Activated T-cell treated with anti-CD3 and anti-CD28 coated beads, Interleukin-2, amount 50 U/mL, for 4 hours (primary cell): ENCODE measurements around the gene CENPA. TPM values are rescaled to one million over a fixed set of nuclear protein-coding genes. Genes with fewer than 3 reads are reported as not detected.
"Not testable (repeated sequence)": the region's sequence is repeated elsewhere in the genome, so short reads cannot be mapped to it uniquely, and the experiment has no call there.

ENCODE experiments used
- ATAC-seq, 2 donors: fragments of 200-7000 bp; cut with Tn5 transposase; one replicate each; pipeline ENCODE4 v1.10.0; 2021
- DNase-seq: peaks from one replicate; pipeline ENCODE4 v3.0.0-alpha.2; 2020
- H3K27me3 Mint-ChIP-seq: one replicate; pipeline ENCODE4 v1.8.0; 2021; ENCODE audit warnings: low read depth, mixed read lengths
- H3K36me3 Mint-ChIP-seq: one replicate; pipeline ENCODE4 v1.8.0; 2022; ENCODE audit warnings: mixed read lengths; ENCODE audit not compliant: insufficient read depth
- H3K4me1 Mint-ChIP-seq: one replicate; pipeline ENCODE4 v1.8.0; 2021; ENCODE audit warnings: low read depth, mixed read lengths
- H3K4me3 Mint-ChIP-seq: one replicate; pipeline ENCODE4 v1.8.0; 2021; ENCODE audit warnings: mild to moderate bottlenecking, moderate library complexity, mixed read lengths
- H3K9me3 Mint-ChIP-seq: one replicate; pipeline ENCODE4 v1.8.0; 2021; ENCODE audit warnings: mixed read lengths
- total RNA-seq, 3 donors: library from RNA; stranded (reverse); gene quantifications; one replicate each; pipeline ENCODE4 v1.2.1, GENCODE V29; 2021

The CENPA gene
- total RNA-seq, 3 donors from 2014 or later, result 0.82 to 1.8 (median 0.82) TPM

DNA sequence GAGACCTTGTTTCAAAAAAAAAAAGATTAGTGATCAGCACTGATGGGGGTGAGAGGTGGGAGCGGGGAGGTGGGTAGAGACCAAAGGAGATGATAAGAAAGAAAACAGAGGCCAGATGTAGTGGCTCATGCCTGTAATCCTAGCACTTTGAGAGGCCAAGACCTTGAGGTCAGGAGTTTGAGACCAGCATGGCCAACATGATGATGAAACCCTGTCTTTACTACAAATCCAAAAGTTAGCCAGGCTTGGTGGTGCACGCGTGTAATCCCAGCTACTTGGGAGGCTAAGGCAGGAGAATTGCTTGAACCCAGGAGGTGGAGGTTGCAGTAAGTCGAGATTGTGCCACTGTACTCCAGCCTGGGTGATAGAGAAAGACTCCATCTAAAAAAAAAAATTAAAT, 31.3 kb upstream of the CENPA start:
- Mint-ChIP-seq H3K4me3 (no peak overlapping the region), H3K36me3 (no peaks in the 10 kb centered on the region), H3K27me3 (no peaks in the 10 kb centered on the region), H3K4me1 (no peaks in the 10 kb centered on the region), H3K9me3 (no peaks in the 10 kb centered on the region)
- DNase-seq, result no peak
- ATAC-seq, result no peak

DNA sequence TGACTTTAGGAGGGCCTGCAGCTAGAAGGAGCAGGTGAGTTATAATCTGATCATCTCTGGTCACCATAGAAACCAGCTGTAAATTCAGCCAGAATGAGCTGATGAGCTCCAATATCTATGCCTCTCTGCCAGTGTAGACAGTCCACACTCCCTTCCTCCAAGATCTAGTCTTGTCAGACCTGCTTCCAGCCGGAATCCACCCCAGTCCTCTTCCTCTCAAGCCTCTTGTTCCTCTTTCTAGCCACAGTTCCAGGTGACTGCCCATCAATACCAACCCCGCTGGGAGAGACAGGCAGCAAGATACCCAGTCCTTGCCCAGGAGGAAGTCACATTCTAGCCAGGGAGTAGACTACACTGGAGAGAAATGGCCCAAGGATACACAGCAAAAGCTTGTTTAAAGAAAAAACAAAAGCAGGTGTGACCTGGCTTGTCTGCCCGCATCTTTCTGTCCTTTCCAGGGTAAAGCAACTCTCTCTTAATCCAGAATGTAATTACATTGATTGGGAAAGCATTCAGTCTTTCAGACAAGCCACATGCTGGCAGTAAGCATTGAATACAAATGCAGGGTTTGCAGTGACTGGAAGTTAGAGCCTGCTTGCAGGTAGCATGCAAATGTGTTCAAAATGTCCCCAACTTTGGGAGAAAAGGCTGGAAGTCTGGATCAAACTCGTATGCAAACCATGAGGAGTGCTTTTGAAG, 30.7 kb upstream of the CENPA start:
- ATAC-seq, result no peak
- Mint-ChIP-seq H3K9me3 (no peaks in the 10 kb centered on the region), H3K4me1 (no peaks in the 10 kb centered on the region), H3K27me3 (no peaks in the 10 kb centered on the region), H3K4me3 (no peak overlapping the region), H3K36me3 (no peaks in the 10 kb centered on the region)
- no peak for DNase-seq

DNA sequence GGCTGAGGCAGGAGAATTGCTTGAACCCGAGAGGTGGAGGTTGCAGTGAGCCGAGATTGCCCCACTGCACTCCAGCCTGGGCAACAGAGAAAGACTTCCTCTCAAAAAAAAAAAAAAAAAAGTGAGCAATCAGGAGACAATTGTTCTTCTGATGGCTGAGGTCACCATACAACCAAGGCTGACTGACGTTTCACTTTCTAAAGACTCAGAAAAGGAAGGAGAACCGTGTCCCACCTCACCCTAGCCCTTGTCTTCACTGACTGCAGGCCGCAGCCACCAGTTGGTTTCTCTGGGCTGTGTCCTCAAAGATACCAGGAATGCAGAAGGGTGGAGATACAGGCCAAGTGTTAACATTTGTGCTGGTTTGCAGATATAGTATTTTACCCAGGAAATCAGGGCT, 29.5 kb upstream of the CENPA start:
- no peaks in the 10 kb centered on the region for H3K9me3 Mint-ChIP-seq
- ATAC-seq (no peak), DNase-seq (no peak)
- no peak overlapping the region for H3K4me3 Mint-ChIP-seq
- no peaks in the 10 kb centered on the region for H3K27me3 Mint-ChIP-seq
- H3K4me1 Mint-ChIP-seq, result no peaks in the 10 kb centered on the region
- H3K36me3 Mint-ChIP-seq, result no peaks in the 10 kb centered on the region

DNA sequence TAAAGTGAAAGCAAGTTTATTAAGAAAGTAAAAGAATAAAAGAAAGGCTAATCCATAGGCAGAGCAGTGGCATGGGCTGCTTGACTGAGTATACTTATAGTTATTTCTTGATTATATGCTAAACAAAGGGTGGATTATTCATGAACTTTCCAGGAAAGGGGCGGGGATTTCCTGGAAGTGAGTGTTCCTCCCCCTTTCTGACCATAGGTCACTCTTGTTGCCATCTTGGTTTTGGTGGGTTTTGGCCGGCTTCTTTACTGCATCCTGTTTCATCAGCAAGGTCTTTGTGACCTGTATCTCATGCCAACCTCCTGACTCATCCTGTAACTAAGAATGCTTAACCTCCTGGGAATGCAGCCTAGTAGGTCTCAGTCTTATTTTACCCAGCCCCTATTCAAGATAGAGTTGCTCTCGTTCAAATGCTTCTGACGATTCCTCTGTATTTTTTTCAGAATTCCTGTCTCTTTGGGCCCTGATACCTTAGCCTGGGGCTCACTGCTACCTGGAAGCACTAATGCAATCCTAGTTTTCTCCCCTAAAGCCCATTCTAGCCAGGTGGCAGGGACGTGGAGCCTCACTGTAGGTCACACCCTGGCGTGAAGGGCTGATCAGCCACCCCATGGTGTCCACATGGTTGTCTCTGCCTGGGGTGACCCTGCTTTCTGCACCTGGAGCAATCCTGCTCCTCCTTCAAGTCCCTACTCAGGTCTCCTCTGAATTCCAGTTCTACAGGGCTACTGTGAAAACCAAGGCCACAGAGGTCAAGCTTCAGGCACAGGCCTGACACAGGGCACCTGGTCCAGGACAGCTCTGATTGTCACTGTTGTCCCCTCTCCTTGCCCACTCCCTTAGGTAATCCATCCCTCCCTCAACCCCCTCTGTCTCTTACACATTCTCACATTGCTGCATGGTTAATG, 27.7 kb upstream of the CENPA start:
- no peaks in the 10 kb centered on the region for H3K27me3 Mint-ChIP-seq
- H3K4me3 Mint-ChIP-seq, result no peak overlapping the region
- no peak for ATAC-seq
- no peaks in the 10 kb centered on the region for H3K9me3 Mint-ChIP-seq
- no peaks in the 10 kb centered on the region for H3K4me1 Mint-ChIP-seq
- DNase-seq, result no peak
- H3K36me3 Mint-ChIP-seq, result no peaks in the 10 kb centered on the region

DNA sequence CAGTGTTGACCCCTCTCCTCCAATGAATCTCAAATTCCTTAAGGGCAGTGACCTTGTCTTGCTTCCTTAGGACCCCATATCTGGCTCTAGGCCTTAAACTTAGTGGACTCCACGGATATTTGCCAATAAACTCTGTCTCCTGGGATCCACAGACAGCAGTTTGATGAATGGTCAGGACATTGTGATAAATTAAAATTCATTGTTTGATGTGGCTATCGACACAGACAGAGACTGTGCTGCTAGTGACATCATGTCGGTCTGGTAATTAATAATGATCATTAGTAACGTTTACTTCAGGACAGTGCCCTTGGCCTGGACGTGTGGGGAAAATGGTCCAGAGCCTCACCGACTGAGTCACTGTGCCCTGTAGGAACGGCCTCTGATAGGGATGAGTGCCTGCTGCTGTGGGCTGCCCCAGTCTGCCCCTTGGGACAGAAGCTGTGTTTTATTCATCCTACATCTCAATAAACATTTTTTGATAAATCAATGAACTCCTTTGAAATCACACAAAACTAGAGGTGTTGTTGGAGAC, 27.0 kb upstream of the CENPA start:
- DNase-seq (no peak), ATAC-seq (no peak)
- Mint-ChIP-seq H3K4me3 (no peak overlapping the region), H3K36me3 (no peaks in the 10 kb centered on the region), H3K4me1 (no peaks in the 10 kb centered on the region), H3K9me3 (no peaks in the 10 kb centered on the region), H3K27me3 (no peaks in the 10 kb centered on the region)

DNA sequence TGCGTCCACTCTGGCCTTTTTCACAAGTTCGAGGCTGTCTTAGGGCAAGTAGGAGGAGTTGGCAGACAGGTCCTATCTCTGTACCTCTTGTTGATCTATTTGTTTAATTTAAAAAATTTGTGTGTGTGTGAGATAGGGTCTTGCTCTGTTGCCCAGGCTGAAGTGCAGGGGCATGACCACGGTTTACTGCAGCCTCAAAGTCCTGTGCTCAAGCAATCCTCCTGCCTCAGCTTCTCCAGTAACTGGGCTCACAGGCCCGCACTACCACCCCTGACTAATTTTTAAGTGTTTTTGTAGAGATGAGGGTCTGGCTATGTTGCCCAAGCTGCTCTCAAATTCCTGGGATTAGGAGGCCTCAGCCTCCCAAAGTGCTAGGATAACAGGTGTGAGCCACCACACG, 26.0 kb upstream of the CENPA start:
- Mint-ChIP-seq H3K9me3 (no peaks in the 10 kb centered on the region), H3K36me3 (no peaks in the 10 kb centered on the region), H3K27me3 (no peaks in the 10 kb centered on the region), H3K4me1 (peaks cover 2% of the 10 kb centered on the region), H3K4me3 (no peak overlapping the region)
- ATAC-seq (no peak), DNase-seq (no peak)

DNA sequence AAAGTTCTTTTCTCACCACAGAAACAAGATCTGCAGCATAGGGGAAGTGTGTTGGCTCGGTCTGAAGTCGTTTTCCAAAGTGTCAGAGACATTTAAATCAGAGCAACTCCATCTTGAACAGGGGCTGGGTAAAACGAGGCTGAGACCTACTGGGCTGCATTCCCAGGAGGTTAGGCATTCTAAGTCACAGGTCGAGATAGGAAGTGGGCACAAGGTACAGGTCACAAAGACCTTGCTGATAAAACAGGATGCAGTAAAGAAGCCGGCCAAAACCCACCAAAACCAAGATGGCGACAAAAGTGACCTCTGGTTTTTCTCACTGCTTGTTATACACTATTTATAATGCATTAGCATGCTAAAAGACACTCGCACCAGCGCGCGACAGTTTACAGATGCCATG, 24.9 kb upstream of the CENPA start:
- not testable (repeated sequence) for DNase-seq, ATAC-seq, H3K27me3 Mint-ChIP-seq, H3K4me3 Mint-ChIP-seq, H3K9me3 Mint-ChIP-seq, H3K36me3 Mint-ChIP-seq
- peaks cover 14% of the 10 kb centered on the region for H3K4me1 Mint-ChIP-seq

DNA sequence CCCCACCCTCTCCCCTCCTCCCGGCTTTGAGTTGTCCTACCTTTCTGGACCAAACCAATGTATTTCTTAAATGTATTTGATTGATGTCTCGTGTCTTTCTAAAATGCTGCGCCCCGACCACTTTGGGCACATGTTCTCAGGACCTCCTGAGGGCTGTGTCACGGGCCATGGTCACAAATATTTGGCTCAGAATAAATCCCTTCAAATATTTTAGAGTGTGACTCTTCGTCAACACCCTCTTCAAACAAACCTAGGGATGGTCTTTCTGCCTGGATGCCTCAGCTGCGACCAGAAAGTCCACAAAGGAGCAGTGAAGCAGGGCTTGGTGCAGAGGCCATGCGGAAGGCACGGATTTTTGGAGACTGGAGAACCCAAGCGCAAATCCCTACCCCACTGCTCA, 22.8 kb upstream of the CENPA start:
- peak overlapping the region; percentile 93 for H3K4me3 Mint-ChIP-seq
- peaks cover 1% of the 10 kb centered on the region for H3K36me3 Mint-ChIP-seq
- DNase-seq (no peak), ATAC-seq (no peak)
- no peaks in the 10 kb centered on the region for H3K27me3 Mint-ChIP-seq
- no peaks in the 10 kb centered on the region for H3K9me3 Mint-ChIP-seq
- peaks cover 23% of the 10 kb centered on the region for H3K4me1 Mint-ChIP-seq

DNA sequence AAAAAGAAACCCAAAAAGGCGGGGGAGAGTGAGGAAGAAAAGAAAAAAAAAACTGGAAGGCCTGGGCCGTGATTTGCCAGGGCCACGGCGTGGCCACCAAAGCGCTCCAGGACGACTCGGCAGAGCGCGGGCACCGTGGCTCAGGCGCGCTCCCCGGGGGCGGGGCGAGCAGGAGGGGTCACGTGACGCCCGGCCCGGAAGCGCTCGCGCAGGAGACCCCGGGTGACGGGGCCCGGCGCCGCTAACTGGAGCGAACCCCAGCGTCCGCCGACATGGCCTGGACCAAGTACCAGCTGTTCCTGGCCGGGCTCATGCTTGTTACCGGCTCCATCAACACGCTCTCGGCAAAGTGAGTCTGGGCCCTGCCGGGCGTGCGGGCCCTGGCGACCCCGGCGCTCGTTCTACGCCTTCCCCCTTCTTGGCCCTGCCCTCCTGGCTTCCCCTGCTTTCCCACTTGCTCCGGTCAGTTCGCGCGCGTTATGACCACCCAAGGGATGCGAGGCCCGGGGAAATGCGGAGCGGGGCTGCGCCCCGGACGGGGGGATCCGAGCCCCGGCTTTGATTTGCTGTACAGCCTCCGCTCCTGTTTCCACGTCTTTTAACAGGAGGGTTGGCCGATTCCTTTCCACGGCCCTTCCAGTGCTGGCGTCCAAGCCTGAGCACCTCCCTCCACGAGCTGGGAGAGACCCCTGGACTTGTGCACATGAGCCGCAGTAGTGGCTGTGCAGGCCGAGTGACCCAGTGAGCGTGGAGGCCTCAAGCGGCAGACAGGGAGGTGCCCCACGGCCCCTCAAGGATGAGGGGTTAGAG, 21.6 kb upstream of the CENPA start, which contains the start of gene SLC35F6:
SLC35F6 (plus strand) TSS at position 207 of the 810 bp plus-strand sequence; CDS start at position 273, 66 bp downstream.
- Mint-ChIP-seq H3K4me3 (peak within 1 kb of the TSS; percentile 93), H3K4me1 (peaks cover 30% of the 10 kb centered on the region), H3K36me3 (peaks cover 1% of the 10 kb centered on the region), H3K27me3 (no peaks in the 10 kb centered on the region), H3K9me3 (no peaks in the 10 kb centered on the region)
- DNase-seq, result peak; percentile 79
- ATAC-seq, result peak; percentile 96 to 97

DNA sequence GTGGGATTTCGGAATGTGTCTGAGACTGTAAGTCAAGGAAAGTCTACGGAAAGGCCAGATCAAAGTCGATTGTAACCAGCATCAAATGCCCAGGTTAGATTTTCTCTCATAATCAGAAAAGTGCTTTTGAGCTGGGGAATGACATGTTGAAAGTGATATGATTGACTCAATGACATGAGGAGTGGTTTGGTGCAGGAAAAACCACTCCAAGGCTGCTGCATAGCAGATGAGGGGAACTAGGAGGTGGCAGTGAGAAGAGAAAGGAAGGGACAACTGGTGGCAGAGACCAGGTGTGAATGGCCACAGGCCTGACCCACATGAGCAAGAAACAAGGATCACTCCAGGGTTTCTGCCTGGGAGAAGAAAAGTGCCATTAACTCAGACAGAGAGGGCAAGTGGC, 20.9 kb upstream of the CENPA start:
- H3K9me3 Mint-ChIP-seq, result no peaks in the 10 kb centered on the region
- peak overlapping the region; percentile 93 for H3K4me3 Mint-ChIP-seq
- H3K27me3 Mint-ChIP-seq, result no peaks in the 10 kb centered on the region
- peaks cover 1% of the 10 kb centered on the region for H3K36me3 Mint-ChIP-seq
- no peak for DNase-seq
- no peak for ATAC-seq
- H3K4me1 Mint-ChIP-seq, result peaks cover 34% of the 10 kb centered on the region

DNA sequence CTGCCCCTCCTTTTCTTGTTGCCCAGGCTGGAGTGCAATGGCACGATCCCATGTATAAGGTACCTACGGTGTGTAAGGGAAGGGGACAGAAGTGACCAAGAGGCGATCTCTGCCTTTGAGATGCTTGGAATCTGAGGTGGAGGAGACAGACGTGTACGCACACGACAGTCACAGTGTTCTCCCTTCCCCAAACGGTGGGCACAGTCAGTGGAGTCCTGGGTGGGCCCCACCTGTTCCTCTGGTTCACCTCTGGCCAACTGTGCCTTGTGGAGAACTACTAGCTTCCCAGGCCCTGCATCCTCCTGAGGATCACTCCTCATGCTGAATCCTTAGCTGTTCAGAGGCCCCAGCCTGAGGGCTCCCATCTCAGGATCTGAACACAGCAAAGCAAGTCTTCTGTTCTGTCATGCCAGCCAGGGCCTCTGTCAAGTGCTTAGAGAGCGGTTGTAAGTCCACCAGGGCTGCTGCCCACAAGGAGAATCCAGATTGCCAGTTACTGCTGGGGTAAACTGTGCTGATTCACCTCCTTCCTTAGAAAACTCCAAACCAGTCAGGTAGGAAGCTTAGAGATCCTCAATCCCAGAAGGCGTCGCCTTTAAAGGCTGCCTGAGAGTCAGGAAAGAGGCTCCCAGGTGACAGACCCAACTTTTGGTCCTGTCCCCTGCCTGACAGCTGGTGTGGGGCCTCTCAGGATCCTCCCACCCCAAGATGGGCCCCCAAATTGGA, 20.2 kb upstream of the CENPA start:
- peak overlapping the region; percentile 93 for H3K4me3 Mint-ChIP-seq
- DNase-seq (no peak), ATAC-seq (no peak)
- peaks cover 1% of the 10 kb centered on the region for H3K36me3 Mint-ChIP-seq
- H3K9me3 Mint-ChIP-seq, result no peaks in the 10 kb centered on the region
- peaks cover 35% of the 10 kb centered on the region for H3K4me1 Mint-ChIP-seq
- H3K27me3 Mint-ChIP-seq, result no peaks in the 10 kb centered on the region

DNA sequence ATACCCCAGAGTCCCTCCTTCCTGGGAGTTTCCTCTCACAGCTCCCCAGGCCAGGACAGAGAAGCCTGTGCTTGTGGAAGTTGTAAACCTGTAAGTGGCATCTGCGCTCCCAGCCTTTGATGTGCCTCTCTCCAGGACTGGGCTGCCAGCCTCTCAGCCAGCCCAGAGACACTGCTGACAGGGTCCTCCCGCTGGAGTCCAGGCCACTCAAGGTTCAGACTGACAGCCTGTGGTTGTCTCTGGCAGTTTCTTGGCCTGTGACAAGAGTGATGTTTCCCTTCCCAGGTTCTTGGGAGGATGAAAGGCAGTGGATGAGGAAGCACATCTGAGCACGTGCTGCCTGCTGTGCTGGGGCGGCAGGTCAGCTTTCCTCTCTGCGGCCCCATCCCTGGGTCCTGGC, 18.7 kb upstream of the CENPA start:
- Mint-ChIP-seq H3K4me1 (peaks cover 47% of the 10 kb centered on the region), H3K27me3 (no peaks in the 10 kb centered on the region), H3K36me3 (peaks cover 3% of the 10 kb centered on the region), H3K9me3 (no peaks in the 10 kb centered on the region), H3K4me3 (no peak overlapping the region)
- DNase-seq (no peak), ATAC-seq (no peak)

DNA sequence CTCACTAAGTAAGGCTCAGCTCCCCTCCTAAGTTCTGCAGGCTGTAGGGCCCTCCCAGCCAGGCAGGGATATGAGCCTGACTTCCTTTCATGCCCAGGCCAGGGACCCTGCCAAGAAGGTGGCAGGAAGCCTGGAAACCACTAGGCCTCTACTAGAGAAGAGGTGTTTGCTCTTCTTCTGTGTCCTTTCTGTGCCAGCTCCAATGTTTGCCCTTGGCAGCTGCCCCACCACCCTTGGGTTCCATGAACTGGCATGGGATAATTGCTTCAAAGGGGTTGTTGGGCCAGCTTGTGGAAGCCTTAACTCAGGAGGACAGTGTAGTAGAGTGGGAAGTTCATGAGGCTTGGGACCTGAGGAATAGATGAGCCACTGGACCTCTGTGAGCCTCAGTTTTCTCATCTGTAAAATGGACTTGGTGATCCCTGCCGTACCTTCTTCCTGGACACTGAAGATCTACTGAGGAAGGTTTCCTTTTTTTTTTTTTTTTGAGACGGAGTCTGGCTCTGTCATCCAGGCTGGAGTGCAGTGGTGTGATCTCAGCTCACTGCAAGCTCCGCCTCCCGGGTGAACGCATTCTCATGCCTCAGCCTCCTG, 17.9 kb upstream of the CENPA start:
- peaks cover 3% of the 10 kb centered on the region for H3K36me3 Mint-ChIP-seq
- H3K4me1 Mint-ChIP-seq, result peaks cover 55% of the 10 kb centered on the region
- H3K4me3 Mint-ChIP-seq, result no peak overlapping the region
- no peak for ATAC-seq
- H3K9me3 Mint-ChIP-seq, result no peaks in the 10 kb centered on the region
- no peak for DNase-seq
- no peaks in the 10 kb centered on the region for H3K27me3 Mint-ChIP-seq
